ENCODE results near the gene DLG2.

The DLG2 gene

DNA sequence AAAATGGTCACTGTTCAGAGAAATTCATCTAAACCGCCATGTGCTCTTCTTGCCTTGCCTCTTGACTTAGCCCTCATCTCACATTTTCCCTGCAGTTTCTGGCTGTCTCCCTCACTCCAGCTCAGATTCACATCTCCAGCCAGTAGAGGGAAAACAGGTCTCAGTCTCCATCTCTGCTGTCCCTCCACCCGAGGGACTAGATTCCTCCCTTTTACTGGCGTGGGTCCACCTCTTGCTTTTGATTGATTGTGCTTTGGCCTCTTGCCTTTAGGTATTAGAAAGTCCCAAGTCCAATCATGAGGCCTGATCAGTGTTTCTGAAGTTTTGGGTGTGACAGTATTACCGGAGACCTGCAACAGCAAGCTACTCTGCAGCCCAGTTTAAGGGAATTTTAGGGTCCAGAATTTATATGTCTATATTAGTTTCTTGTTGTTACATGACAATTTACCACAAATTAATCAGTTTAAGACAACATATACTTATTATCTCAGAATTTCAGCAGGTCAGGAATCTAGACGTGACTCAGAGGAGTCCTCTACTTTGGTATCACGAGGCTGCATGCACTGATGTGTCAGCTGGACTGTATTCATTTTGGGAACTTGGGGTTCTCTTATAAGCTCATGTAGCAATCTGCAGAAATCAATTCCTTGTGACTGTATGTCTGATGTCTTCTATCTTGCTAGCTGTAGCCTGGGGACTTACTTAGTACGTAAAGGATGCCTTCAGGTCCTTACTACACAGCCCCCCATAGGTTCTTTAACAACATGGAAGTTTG, 1535.7 kb downstream of the DLG2 start:
- H3K27me3 Mint-ChIP-seq = no peaks in the 10 kb centered on the region
- H3K9me3 Mint-ChIP-seq = peaks cover 13% of the 10 kb centered on the region
- H3K27ac Mint-ChIP-seq = no peak overlapping the region
- intact Hi-C loops (cut with micrococcal nuclease) = no loop called here
- H3K36me3 Mint-ChIP-seq (ENCODE audit: low read depth) = no peaks in the 10 kb centered on the region
- H3K4me3 Mint-ChIP-seq = no peak overlapping the region
- H3K4me1 Mint-ChIP-seq (ENCODE audit: low read depth) = no peaks in the 10 kb centered on the region

DNA sequence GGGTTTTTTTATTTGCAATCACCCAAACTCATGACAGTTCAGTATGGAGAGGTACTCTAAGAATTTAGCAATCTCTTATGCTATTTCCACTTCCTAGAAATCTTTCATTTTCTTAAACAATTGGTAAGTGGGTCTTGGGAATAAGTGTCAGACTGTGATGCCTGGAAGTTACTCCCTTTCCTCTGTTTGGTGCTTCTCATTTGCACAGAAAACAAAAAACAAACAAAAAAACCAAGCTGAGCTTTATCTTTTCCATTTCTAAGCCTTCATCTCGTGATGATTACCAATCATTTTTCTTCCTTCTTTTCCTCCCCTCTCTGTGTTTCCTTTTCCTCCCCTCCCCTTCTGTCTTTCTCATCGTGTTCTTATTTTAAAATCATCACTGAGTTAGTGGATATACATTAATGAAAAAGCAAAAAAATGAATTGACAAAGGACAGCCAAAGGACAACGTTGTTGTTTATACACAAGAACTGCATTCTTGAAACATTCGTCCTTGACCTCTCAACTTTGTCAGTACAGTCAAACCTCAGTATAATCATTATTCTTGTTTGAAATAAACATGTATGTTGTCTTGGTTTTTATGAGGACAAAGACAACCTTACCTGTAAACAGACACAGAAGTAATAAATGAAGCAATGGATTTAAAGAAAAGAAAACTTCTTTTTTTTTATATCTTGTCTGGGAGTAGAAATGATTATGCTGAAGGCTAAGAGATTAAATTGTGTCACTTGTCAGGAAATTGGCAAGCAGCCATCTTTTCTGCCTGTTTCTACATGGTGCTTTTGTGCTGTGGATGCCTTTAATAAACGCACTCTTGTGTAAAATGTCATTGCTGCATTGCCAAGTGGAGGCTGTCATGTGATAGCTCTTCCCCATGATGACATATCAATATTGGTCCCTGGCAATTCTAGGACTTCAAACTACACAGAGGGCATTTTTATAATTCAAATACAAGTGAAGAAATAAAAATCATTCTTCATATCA, 1537.8 kb downstream of the DLG2 start:
- intact Hi-C loops (cut with micrococcal nuclease) = loop anchor here (5.0 kb wide), 1 partner anchor 33 kb away; no protein-coding TSS in a partner anchor
- Mint-ChIP-seq H3K9me3 (peaks cover 13% of the 10 kb centered on the region), H3K4me3 (no peak overlapping the region), H3K4me1 (ENCODE audit: low read depth) (no peaks in the 10 kb centered on the region), H3K36me3 (ENCODE audit: low read depth) (no peaks in the 10 kb centered on the region), H3K27ac (no peak overlapping the region), H3K27me3 (no peaks in the 10 kb centered on the region)

DNA sequence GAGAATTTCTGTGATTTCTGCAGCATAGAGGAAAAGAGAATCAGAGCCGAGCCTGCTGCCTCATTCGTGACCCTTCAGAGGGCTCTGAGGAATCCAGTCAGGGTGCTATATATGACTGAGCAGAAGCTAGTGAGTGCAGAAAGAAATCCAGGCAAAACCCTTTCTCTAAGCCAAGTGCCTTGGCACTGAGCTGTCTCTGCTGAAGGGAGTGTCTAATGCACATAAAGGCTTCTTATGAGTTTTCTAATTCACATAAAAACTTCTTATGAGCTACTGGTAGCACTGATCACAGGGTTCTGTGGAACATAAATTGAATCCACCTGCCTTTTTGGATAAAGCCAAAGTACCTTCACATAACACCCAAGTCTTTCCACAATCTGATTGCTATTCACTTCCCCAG, 1555.3 kb downstream of the DLG2 start:
- H3K27me3 Mint-ChIP-seq = no peaks in the 10 kb centered on the region
- no peaks in the 10 kb centered on the region for H3K36me3 Mint-ChIP-seq (ENCODE audit: low read depth)
- H3K27ac Mint-ChIP-seq = no peak overlapping the region
- intact Hi-C loops (cut with micrococcal nuclease) = no loop called here
- no peaks in the 10 kb centered on the region for H3K9me3 Mint-ChIP-seq
- no peaks in the 10 kb centered on the region for H3K4me1 Mint-ChIP-seq (ENCODE audit: low read depth)
- no peak overlapping the region for H3K4me3 Mint-ChIP-seq

DNA sequence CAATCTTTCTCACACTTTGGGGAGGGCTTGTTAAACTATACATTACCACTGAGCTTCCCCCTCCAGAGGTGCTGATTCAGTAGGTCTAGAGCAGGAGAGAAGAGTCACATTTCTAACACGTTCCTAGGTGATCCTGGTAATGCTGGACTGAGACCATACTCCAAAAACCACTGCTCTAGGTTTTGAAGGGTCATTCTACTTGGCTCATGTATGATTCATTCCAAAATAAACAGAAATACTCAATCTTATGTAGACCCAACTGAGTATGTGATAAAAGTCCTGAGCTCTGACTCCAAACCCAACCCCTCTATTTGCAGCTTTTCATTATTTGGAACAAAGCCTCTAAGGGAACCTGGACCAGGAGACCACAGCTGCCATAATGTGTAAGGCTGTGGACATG, 1558.1 kb downstream of the DLG2 start:
- intact Hi-C loops (cut with micrococcal nuclease) = no loop called here
- Mint-ChIP-seq H3K36me3 (ENCODE audit: low read depth) (no peaks in the 10 kb centered on the region), H3K4me1 (ENCODE audit: low read depth) (no peaks in the 10 kb centered on the region), H3K4me3 (no peak overlapping the region), H3K27ac (no peak overlapping the region), H3K27me3 (no peaks in the 10 kb centered on the region), H3K9me3 (no peaks in the 10 kb centered on the region)

DNA sequence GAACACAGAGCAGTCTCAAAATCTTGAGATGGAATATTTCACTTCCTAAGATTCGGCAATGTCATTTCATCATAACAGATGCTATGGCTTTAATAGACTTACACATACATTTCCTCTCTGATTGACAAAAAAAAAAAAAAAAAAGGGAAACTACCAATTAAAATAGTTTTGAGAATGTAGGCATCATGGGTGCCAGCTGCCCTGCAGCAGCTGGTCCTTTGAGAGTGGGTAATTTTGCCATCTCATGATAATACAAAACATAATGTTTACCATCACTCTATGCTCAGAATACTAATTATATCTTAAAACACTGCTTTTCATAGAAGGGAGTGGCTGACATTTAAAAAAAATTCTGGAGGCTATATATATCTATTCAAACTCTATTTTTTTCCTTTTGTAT, 1565.4 kb downstream of the DLG2 start:
- H3K4me1 Mint-ChIP-seq (ENCODE audit: low read depth) = no peaks in the 10 kb centered on the region
- H3K27ac Mint-ChIP-seq = no peak overlapping the region
- H3K27me3 Mint-ChIP-seq = no peaks in the 10 kb centered on the region
- no peak overlapping the region for H3K4me3 Mint-ChIP-seq
- intact Hi-C loops (cut with micrococcal nuclease) = no loop called here
- H3K36me3 Mint-ChIP-seq (ENCODE audit: low read depth) = no peaks in the 10 kb centered on the region
- H3K9me3 Mint-ChIP-seq = no peaks in the 10 kb centered on the region

DNA sequence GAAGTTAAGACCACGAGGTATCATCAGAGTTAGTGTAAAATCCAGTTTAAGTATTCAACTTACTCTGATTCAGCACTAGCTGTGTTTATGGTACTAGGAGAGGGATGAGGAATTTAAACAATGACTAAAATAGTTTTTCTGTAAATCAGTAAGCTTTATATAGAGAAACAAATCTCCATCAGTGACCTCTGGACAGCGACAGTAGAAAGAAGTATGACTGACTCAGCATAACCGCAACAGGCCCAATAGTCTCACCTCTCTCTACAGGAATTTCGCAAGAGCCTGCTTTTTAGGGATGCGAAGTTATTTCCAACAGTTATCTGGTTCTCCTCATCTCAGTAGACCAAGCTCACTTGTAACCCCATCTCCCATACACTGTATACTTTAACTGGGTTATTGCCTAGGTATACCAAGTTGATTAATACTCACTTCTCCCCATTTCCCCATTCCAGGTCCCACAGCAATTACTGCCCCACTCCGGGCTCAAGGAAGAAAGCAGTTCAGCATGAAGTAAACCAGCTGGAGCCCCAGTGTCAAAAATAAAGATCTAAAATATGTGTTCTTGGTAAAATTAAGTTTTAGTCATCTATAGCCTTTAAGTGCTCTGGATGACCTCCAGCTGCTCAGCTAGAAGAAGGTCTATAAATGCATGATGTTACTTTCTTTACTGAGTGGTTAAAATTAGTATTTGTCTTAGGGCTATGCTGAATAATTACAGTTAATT, 1570.3 kb downstream of the DLG2 start:
- Mint-ChIP-seq H3K27ac (no peak overlapping the region), H3K9me3 (peaks cover 8% of the 10 kb centered on the region), H3K4me3 (no peak overlapping the region), H3K27me3 (no peaks in the 10 kb centered on the region), H3K36me3 (ENCODE audit: low read depth) (no peaks in the 10 kb centered on the region), H3K4me1 (ENCODE audit: low read depth) (no peaks in the 10 kb centered on the region)
- intact Hi-C loops (cut with micrococcal nuclease) = no loop called here

DNA sequence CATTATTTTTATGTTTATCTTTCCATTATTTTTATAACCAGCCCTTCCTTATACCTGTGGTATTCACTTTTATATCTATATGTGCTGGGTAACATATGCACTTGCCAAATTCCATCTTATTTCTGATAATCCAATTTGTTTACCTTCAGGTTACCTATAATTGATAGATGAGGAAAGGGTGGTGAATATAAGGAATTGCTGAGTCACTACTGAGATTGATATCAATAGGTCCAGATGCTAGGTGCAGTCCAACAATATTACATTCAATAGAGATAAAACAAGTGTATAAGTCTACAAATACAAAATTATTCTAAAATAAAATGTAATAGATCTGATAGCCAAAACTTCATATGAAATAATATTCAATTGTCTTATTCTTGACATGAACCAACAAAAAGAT, 1582.0 kb downstream of the DLG2 start:
- intact Hi-C loops (cut with micrococcal nuclease) = no loop called here
- no peaks in the 10 kb centered on the region for H3K27me3 Mint-ChIP-seq
- H3K27ac Mint-ChIP-seq = no peak overlapping the region
- H3K36me3 Mint-ChIP-seq (ENCODE audit: low read depth) = no peaks in the 10 kb centered on the region
- H3K9me3 Mint-ChIP-seq = peaks cover 27% of the 10 kb centered on the region
- no peaks in the 10 kb centered on the region for H3K4me1 Mint-ChIP-seq (ENCODE audit: low read depth)
- no peak overlapping the region for H3K4me3 Mint-ChIP-seq

DNA sequence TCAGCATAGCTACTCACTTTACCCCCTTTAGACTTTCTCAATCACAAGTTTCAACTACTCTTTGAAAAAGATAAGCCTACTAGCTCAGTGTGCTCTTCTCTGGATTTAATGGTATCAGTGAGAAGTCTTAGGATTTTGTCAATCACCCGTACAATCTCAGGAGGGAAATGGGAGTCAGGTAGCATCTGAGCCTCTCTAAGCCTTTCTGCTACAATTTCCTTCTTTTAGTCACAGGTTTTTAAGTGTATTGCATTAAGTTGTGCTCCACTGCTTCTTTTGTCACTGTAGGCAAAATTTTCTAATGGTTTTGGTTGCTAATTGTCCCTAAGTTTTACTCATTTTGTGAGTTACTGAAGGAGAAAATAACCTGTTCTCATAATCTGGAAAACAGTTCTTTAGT, 1582.4 kb downstream of the DLG2 start:
- Mint-ChIP-seq H3K4me1 (ENCODE audit: low read depth) (no peaks in the 10 kb centered on the region), H3K36me3 (ENCODE audit: low read depth) (no peaks in the 10 kb centered on the region), H3K9me3 (peaks cover 23% of the 10 kb centered on the region), H3K4me3 (no peak overlapping the region), H3K27ac (no peak overlapping the region), H3K27me3 (no peaks in the 10 kb centered on the region)
- intact Hi-C loops (cut with micrococcal nuclease) = no loop called here

DNA sequence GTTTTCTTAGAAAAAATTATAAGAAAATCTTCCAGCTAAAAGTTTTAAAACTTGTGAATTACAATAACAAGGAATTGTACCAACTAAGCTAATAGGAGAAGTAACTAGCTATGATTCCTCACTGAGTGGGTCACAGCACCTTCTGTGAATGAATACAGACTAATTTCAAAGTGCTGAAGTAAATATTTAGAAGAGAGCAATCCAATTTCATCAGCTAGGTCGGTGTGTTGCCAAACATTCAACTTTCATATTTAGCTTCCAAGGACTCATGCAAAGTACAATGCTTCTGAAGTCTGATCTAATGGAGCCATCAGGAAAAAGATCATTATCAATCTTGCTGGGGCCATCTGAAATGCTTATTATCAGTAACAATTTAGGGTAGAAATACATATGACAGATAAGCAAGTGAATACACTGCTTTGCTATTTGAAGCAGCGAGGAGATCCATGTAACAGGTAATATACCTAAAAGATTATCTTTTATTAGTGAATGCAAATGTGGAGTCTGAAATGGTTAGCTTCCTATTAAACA, 1590.4 kb downstream of the DLG2 start:
- H3K27ac Mint-ChIP-seq = no peak overlapping the region
- H3K36me3 Mint-ChIP-seq (ENCODE audit: low read depth) = no peaks in the 10 kb centered on the region
- no peak overlapping the region for H3K4me3 Mint-ChIP-seq
- H3K4me1 Mint-ChIP-seq (ENCODE audit: low read depth) = no peaks in the 10 kb centered on the region
- H3K27me3 Mint-ChIP-seq = no peaks in the 10 kb centered on the region
- intact Hi-C loops (cut with micrococcal nuclease) = no loop called here
- H3K9me3 Mint-ChIP-seq = peaks cover 16% of the 10 kb centered on the region

DNA sequence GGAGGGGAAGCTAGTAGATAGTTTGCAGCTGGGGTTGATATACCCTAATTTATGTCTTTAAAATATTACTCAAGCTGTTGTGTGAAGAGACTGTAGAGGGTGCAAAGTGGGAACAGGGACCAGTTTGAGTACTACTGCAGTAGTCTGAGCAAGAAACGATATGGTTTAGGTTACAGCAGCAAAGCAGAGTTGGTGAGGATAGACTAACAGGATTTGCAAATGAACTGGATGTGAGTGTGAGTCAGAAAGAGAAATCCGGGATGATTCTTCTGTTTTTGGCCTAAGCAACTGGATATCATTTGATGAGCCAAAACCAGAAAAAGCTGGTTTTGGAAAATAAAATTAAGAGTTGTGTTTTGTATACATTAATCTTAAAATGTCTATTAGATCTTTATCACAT, 1591.5 kb downstream of the DLG2 start:
- Mint-ChIP-seq H3K4me1 (ENCODE audit: low read depth) (no peaks in the 10 kb centered on the region), H3K27ac (no peak overlapping the region), H3K27me3 (no peaks in the 10 kb centered on the region), H3K9me3 (peaks cover 16% of the 10 kb centered on the region), H3K36me3 (ENCODE audit: low read depth) (no peaks in the 10 kb centered on the region), H3K4me3 (no peak overlapping the region)
- intact Hi-C loops (cut with micrococcal nuclease) = no loop called here

DNA sequence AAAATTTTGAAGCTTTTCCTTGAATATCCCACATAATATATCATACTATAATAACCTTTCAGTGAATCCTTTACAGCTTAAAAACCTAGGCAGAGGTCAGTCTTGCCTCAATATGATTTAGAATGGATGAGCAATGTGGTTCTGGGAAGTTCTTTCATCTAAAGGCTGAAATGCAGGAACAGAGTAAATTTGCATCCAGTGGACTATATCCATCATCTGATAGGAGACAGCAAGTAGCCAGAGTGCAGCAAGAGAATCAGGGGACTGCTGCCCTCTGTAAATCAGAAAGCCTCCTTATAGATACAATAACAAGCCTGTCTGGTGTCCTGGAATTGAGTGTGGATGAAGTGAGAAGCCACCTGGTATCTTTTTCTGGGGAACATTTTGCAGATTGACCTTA, 1592.7 kb downstream of the DLG2 start:
- Mint-ChIP-seq H3K36me3 (ENCODE audit: low read depth) (no peaks in the 10 kb centered on the region), H3K27ac (no peak overlapping the region), H3K9me3 (peaks cover 28% of the 10 kb centered on the region), H3K27me3 (no peaks in the 10 kb centered on the region), H3K4me3 (no peak overlapping the region), H3K4me1 (ENCODE audit: low read depth) (no peaks in the 10 kb centered on the region)
- intact Hi-C loops (cut with micrococcal nuclease) = no loop called here

DNA sequence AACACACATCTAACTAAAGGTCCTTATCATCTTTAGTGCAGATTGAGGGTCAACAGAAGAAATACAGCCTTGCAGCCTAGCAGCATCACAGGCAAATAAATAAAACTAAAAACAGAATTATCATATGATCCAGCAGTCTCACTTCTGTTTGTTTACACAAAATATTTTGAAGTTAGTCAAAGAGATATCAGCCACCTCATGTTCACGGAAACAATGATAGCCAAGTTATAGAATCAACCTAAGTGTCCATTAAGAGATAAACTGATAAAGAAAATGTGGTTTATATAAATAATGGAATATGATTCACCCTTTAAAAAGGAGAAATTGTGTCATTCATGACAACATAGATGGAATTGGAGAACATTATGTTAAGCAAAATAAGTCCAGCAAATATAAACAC, 1602.9 kb downstream of the DLG2 start:
- Mint-ChIP-seq H3K9me3 (no peaks in the 10 kb centered on the region), H3K4me3 (no peak overlapping the region), H3K27me3 (no peaks in the 10 kb centered on the region), H3K27ac (no peak overlapping the region), H3K36me3 (ENCODE audit: low read depth) (no peaks in the 10 kb centered on the region), H3K4me1 (ENCODE audit: low read depth) (no peaks in the 10 kb centered on the region)
- intact Hi-C loops (cut with micrococcal nuclease) = no loop called here

DNA sequence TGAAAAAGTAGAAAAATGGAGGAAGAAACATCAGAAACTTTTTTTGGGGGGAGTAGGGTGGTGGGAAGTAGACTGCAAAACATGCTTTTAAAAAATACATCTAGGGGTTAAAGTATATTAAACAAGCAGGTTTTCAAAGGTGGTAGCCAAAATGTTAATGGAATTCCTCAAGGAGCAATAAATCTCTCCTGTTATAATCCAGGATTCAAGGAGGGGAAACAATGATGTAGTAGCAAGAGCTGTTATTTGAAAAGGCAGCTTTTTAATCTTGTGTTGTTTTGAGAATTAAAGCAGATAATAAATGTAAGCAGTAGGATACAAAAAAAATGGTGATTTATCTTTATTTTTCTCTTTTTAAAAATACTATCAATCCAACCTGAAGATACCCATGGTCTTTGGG, 1604.4 kb downstream of the DLG2 start:
- Mint-ChIP-seq H3K4me1 (ENCODE audit: low read depth) (no peaks in the 10 kb centered on the region), H3K4me3 (no peak overlapping the region), H3K36me3 (ENCODE audit: low read depth) (no peaks in the 10 kb centered on the region), H3K27ac (no peak overlapping the region), H3K9me3 (no peaks in the 10 kb centered on the region), H3K27me3 (no peaks in the 10 kb centered on the region)
- intact Hi-C loops (cut with micrococcal nuclease) = no loop called here

DNA sequence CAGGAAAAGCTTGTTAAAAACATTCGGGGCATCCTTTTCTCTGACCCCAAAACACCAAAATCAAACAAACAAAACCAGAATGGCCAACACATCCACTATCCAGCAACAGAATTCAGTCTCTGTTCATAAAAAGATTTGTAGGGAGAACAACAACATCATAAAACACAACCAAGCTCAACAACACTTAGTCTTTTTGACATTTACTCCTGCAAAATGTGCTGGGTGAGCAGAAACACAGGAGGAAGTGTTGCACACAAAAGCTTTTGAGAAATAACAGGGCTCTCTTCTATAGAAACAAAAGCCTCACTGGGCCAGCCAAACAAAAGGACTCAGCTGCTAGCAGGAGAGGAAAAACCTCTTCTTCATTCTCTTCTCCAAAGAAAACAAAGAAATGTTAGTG, 1604.9 kb downstream of the DLG2 start:
- Mint-ChIP-seq H3K36me3 (ENCODE audit: low read depth) (no peaks in the 10 kb centered on the region), H3K27me3 (no peaks in the 10 kb centered on the region), H3K9me3 (no peaks in the 10 kb centered on the region), H3K27ac (no peak overlapping the region), H3K4me3 (no peak overlapping the region), H3K4me1 (ENCODE audit: low read depth) (no peaks in the 10 kb centered on the region)
- intact Hi-C loops (cut with micrococcal nuclease) = no loop called here
